H9 (cell line): ENCODE measurements around the gene ZNF77. TPM values are rescaled to one million over a fixed set of nuclear protein-coding genes. Genes with fewer than 3 reads are reported as not detected.

ENCODE experiments used
- DNase-seq: peaks from one replicate; pipeline ENCODE4 v3.0.0-alpha.2; 2017
- H2AFZ ChIP-seq: one replicate; pipeline ENCODE4 v1.6.1; 2013; ENCODE audit warnings: mild to moderate bottlenecking, low read length, control low read depth, moderate library complexity
- H2AK5ac ChIP-seq: 2 replicates; pipeline ENCODE4 v1.6.1; 2013; ENCODE audit warnings: low read length, control low read depth, mixed read lengths; ENCODE audit not compliant: insufficient read length
- H2BK120ac ChIP-seq: one replicate; pipeline ENCODE4 v1.6.1; 2013; ENCODE audit warnings: low read depth, mild to moderate bottlenecking, low read length, control low read depth, inconsistent platforms; ENCODE audit not compliant: poor library complexity, severe bottlenecking
- H2BK12ac ChIP-seq: 2 replicates; pipeline ENCODE4 v1.6.1; 2013; ENCODE audit warnings: low read length, control low read depth, mixed read lengths, low read depth; ENCODE audit not compliant: insufficient read length
- H2BK15ac ChIP-seq: 2 replicates; pipeline ENCODE4 v1.6.1; 2013; ENCODE audit warnings: low read depth, low read length, control low read depth
- H2BK20ac ChIP-seq: one replicate; pipeline ENCODE4 v1.6.1; 2013; ENCODE audit warnings: low read depth, mild to moderate bottlenecking, low read length, control low read depth, inconsistent platforms; ENCODE audit not compliant: poor library complexity, severe bottlenecking
- H2BK5ac ChIP-seq: 2 replicates; pipeline ENCODE4 v1.6.1; 2013; ENCODE audit warnings: low read length, control low read depth, mixed read lengths; ENCODE audit not compliant: insufficient read length
- H3K14ac ChIP-seq: 2 replicates; pipeline ENCODE4 v1.6.1; 2013; ENCODE audit warnings: low read length, control low read depth; ENCODE audit not compliant: insufficient read depth
- H3K18ac ChIP-seq: 2 replicates; pipeline ENCODE4 v1.6.1; 2013; ENCODE audit warnings: low read depth, mild to moderate bottlenecking, mixed read lengths, low read length, control low read depth; ENCODE audit not compliant: insufficient read length
- H3K23ac ChIP-seq: 2 replicates; pipeline ENCODE4 v1.6.1; 2013; ENCODE audit warnings: low read length, control low read depth, mixed read lengths, low read depth; ENCODE audit not compliant: insufficient read length
- H3K23me2 ChIP-seq: 2 replicates; pipeline ENCODE4 v1.6.1; 2013; ENCODE audit warnings: low read depth, mild to moderate bottlenecking, mixed read lengths, low read length, control low read depth; ENCODE audit not compliant: insufficient read length, poor library complexity, severe bottlenecking
- H3K27ac ChIP-seq: 2 replicates; pipeline ENCODE4 v1.5.1; 2013; ENCODE audit warnings: low read length, control low read depth, mixed read lengths, low read depth; ENCODE audit not compliant: insufficient read length
- H3K27me3 ChIP-seq: 2 replicates; pipeline ENCODE4 v1.6.1; 2013; ENCODE audit warnings: low read length, control low read depth, inconsistent platforms; ENCODE audit not compliant: insufficient read depth
- H3K4ac ChIP-seq: 2 replicates; pipeline ENCODE4 v1.6.1; 2013; ENCODE audit warnings: low read depth, mild to moderate bottlenecking, control low read depth, inconsistent platforms, low read length, moderate library complexity
- H3K4me1 ChIP-seq: 2 replicates; pipeline ENCODE4 v1.6.1; 2013; ENCODE audit warnings: low read length, control low read depth, inconsistent platforms; ENCODE audit not compliant: insufficient read depth
- H3K4me2 ChIP-seq: 2 replicates; pipeline ENCODE4 v1.6.1; 2013; ENCODE audit warnings: low read length, control low read depth, mixed read lengths; ENCODE audit not compliant: insufficient read length, insufficient read depth
- H3K56ac ChIP-seq: 2 replicates; pipeline ENCODE4 v1.6.1; 2013; ENCODE audit warnings: low read depth, mild to moderate bottlenecking, mixed read lengths, low read length, control low read depth; ENCODE audit not compliant: insufficient read length
- H3K79me1 ChIP-seq: 2 replicates; pipeline ENCODE4 v1.6.1; 2013; ENCODE audit warnings: low read depth, mild to moderate bottlenecking, moderate library complexity, low read length, control low read depth, inconsistent platforms; ENCODE audit not compliant: insufficient read depth, poor library complexity, severe bottlenecking
- H3K79me2 ChIP-seq: 2 replicates; pipeline ENCODE4 v1.6.1; 2013; ENCODE audit warnings: low read length, control low read depth, inconsistent platforms; ENCODE audit not compliant: insufficient read depth
- H3K9ac ChIP-seq: 2 replicates; pipeline ENCODE4 v1.6.1; 2013; ENCODE audit warnings: low read length, control low read depth, mixed read lengths; ENCODE audit not compliant: insufficient read length; ENCODE audit errors: extremely low read depth
- H3K9me3 ChIP-seq: one replicate; pipeline ENCODE4 v1.6.1; 2013; ENCODE audit warnings: low read depth, low read length, inconsistent platforms; ENCODE audit not compliant: control insufficient read depth
- H3T11ph ChIP-seq: one replicate; pipeline ENCODE4 v1.6.1; 2013; ENCODE audit warnings: mild to moderate bottlenecking, low read length, control low read depth, inconsistent platforms
- H4K20me1 ChIP-seq: one replicate; pipeline ENCODE4 v1.6.1; 2013; ENCODE audit not compliant: control insufficient read depth, insufficient read length, insufficient read depth
- H4K5ac ChIP-seq: 2 replicates; pipeline ENCODE4 v1.6.1; 2013; ENCODE audit warnings: low read depth, mild to moderate bottlenecking, mixed read lengths, low read length, control low read depth; ENCODE audit not compliant: insufficient read length
- H4K8ac ChIP-seq: replicated peaks from 2 replicates; pipeline ENCODE4 v1.6.1; 2013; ENCODE audit warnings: low read length, control low read depth, mixed read lengths, low read depth; ENCODE audit not compliant: insufficient read length
- H4K91ac ChIP-seq: 2 replicates; pipeline ENCODE4 v1.6.1; 2013; ENCODE audit warnings: low read depth, mild to moderate bottlenecking, moderate library complexity, mixed read lengths, low read length, control low read depth; ENCODE audit not compliant: insufficient read length
- H3K27ac Mint-ChIP-seq, 3 experiments: 2 replicates in 2 of 3; 3 replicates in 1 of 3; pipeline ENCODE4 v1.8.0; 2020 to 2021; ENCODE audit warnings: mixed read lengths in 3 of 3, mild to moderate bottlenecking in 1 of 3, moderate library complexity in 1 of 3
- H3K27me3 Mint-ChIP-seq: 2 replicates; pipeline ENCODE4 v1.8.0; 2021; ENCODE audit warnings: low read depth, mild to moderate bottlenecking, moderate library complexity, mixed read lengths
- H3K36me3 Mint-ChIP-seq, 3 experiments: 2 replicates in 2 of 3; 3 replicates in 1 of 3; pipeline ENCODE4 v1.8.0; 2020 to 2021; ENCODE audit warnings: low read depth in 3 of 3, mixed read lengths in 3 of 3; ENCODE audit not compliant: insufficient read depth in 1 of 3
- H3K4me1 Mint-ChIP-seq, 2 experiments: 2 replicates each; pipeline ENCODE4 v1.8.0; 2020; ENCODE audit warnings: mixed read lengths in 2 of 2
- H3K4me3 Mint-ChIP-seq, 2 experiments: 2 replicates in 1 of 2; 3 replicates in 1 of 2; pipeline ENCODE4 v1.8.0; 2020 to 2021; ENCODE audit warnings: mild to moderate bottlenecking in 2 of 2, mixed read lengths in 2 of 2, moderate library complexity in 1 of 2
- H3K9me3 Mint-ChIP-seq, 2 experiments: 2 replicates in 1 of 2; 3 replicates in 1 of 2; pipeline ENCODE4 v1.8.0; 2020; ENCODE audit warnings: mild to moderate bottlenecking in 2 of 2, mixed read lengths in 2 of 2, moderate library complexity in 1 of 2
- WGBS: extraction: QIAGEN DNeasy Blood & Tissue Kit; methylation state at CpG from one replicate; pipeline ENCODE4 v1.1.7; 2013; ENCODE audit warnings: missing lambda C conversion rate, low lambda C conversion rate, mixed read lengths; ENCODE audit not compliant: insufficient read length; ENCODE audit errors: extremely low coverage; 5-methylcytosine and 5-hydroxymethylcytosine counted together
- total RNA-seq: library from RNA; stranded (reverse); gene quantifications from 2 replicates; pipeline ENCODE4 v1.2.1, GENCODE V29; 2021
- TF ChIP-seq, protein P1 (sequence below): fragments of 200-600 bp; sonication (generic); conservative IDR thresholded peaks from 3 replicates; pipeline ENCODE4 v1.8.0; 2021; ENCODE audit warnings: antibody characterized with exemption, mild to moderate bottlenecking

ZNF77 gene
- total RNA-seq, 1 experiment from 2014 or later = 4.6 TPM

DNA sequence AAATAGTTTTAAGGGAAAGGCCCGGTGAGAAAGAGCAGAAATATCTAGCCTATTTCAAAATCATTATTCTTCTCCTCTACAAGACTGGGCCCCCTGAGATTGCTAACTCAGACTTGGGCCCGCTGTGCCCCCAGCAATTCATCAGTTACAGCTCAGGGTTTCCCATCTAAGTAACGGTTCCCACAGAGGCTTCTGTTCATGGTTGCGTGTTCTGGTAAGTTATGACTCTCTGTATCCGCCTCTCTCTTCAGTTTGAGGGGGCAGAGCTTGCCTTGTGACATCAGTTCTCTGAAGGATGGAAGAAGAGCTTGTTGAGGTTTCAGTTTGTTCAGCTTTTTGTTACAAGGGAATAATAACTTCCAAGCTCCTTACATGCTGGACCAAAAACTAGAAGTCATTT, 32.5 kb downstream of the ZNF77 start:
- peaks cover 49 to 64% (median 55%) of the 10 kb centered on the region in 3 experiments for H3K36me3 Mint-ChIP-seq
- Histone ChIP-seq H3K79me2 (no peaks in the 10 kb centered on the region; the same call in 1 of the 2 replicates), H2BK20ac (no peak overlapping the region), H3K27me3 (no peaks in the 10 kb centered on the region), H3K14ac (no peak overlapping the region), H3K23ac (no peak overlapping the region), H2AK5ac (no peak overlapping the region), H3K9me3 (peaks cover 6% of the 10 kb centered on the region), H3K4me2 (no peak overlapping the region), H2BK120ac (no peak overlapping the region), H3K9ac (no peak overlapping the region), H3T11ph (no peak overlapping the region), H3K56ac (no peak overlapping the region), H2BK5ac (no peak overlapping the region), H4K8ac (no peak overlapping the region), H4K5ac (no peak overlapping the region), H3K79me1 (peaks cover 5% of the 10 kb centered on the region), H2AFZ (no peak overlapping the region), H2BK15ac (no peak overlapping the region), H3K23me2 (no peaks in the 10 kb centered on the region), H2BK12ac (no peak overlapping the region), H3K4me1 (no peaks in the 10 kb centered on the region), H3K4ac (no peak overlapping the region), H4K91ac (no peak overlapping the region), H3K18ac (no peak overlapping the region), H3K27ac (no peak overlapping the region), H4K20me1 (no peaks in the 10 kb centered on the region)
- no peak overlapping the region for H3K4me3 Mint-ChIP-seq
- TF ChIP-seq, protein P1, sequence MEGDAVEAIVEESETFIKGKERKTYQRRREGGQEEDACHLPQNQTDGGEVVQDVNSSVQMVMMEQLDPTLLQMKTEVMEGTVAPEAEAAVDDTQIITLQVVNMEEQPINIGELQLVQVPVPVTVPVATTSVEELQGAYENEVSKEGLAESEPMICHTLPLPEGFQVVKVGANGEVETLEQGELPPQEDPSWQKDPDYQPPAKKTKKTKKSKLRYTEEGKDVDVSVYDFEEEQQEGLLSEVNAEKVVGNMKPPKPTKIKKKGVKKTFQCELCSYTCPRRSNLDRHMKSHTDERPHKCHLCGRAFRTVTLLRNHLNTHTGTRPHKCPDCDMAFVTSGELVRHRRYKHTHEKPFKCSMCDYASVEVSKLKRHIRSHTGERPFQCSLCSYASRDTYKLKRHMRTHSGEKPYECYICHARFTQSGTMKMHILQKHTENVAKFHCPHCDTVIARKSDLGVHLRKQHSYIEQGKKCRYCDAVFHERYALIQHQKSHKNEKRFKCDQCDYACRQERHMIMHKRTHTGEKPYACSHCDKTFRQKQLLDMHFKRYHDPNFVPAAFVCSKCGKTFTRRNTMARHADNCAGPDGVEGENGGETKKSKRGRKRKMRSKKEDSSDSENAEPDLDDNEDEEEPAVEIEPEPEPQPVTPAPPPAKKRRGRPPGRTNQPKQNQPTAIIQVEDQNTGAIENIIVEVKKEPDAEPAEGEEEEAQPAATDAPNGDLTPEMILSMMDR = no peak
- no CpG with 5 or more reads among the region's 5 CpGs for WGBS
- no peak for DNase-seq
- H3K27ac Mint-ChIP-seq = no peak overlapping the region
- peaks cover 21 to 58% of the 10 kb centered on the region in 2 experiments for H3K9me3 Mint-ChIP-seq
- H3K4me1 Mint-ChIP-seq = no peaks in the 10 kb centered on the region
- no peaks in the 10 kb centered on the region; the same call in 1 of the 2 replicates for H3K27me3 Mint-ChIP-seq
